GM12878 (cell line): Measurements from ENCODE around the gene MRPL37. TPM values are rescaled to one million over a fixed set of nuclear protein-coding genes. Genes with fewer than 3 reads are reported as not detected.

Experiments
- ATAC-seq: fragments of 200-7000 bp; cut with Tn5 transposase; 3 replicates; pipeline ENCODE4 v1.9.1; 2020; ENCODE audit warnings: mild to moderate bottlenecking, moderate library complexity
- BruUV-seq: library from RNA; stranded (reverse); fragments of 400-500 nt; replicated peaks from 2 replicates; lab custom pipeline; 2021; lab: Mats Ljungman, UMichigan
- CTCF ChIA-PET: fragments of 300-600 bp; sonication (Branson Sonifier 250); formaldehyde crosslinking; extraction: SDS; loops from one replicate; lab custom pipeline; 2021; ENCODE audit warnings: inconsistent platforms; lab: Yijun Ruan, JAX
- POLR2A ChIA-PET: fragments of 350-600 bp; formaldehyde crosslinking; extraction: SDS; loops from one replicate; lab custom pipeline; 2021; ENCODE audit warnings: inconsistent platforms; lab: Charles Lee
- RAD21 ChIA-PET: fragments of 300-600 bp; sonication (Branson Sonifier 250); formaldehyde crosslinking; loops from one replicate; lab custom pipeline; 2023; ENCODE audit warnings: antibody characterized with exemption; ENCODE audit not compliant: unreplicated experiment; lab: Charles Lee
- SMC1A ChIA-PET: fragments of 300-600 bp; sonication (Branson Sonifier 250); formaldehyde crosslinking; loops from one replicate; lab custom pipeline; 2023; ENCODE audit not compliant: unreplicated experiment, uncharacterized antibody; lab: Charles Lee
- DNase-seq: peaks from one replicate; pipeline ENCODE4 v3.0.0-alpha.2; 2011; ENCODE audit warnings: low read depth, low spot score
- FAIRE-seq: peaks from 3 replicates; lab custom pipeline; 2011; peaks lifted over from hg19 to GRCh38; lab: Jason Lieb, UNC
- H2AFZ ChIP-seq: 2 replicates; pipeline ENCODE4 v1.6.0; 2011; ENCODE audit warnings: low read depth, low read length, control low read depth; ENCODE audit not compliant: control insufficient read depth
- H3K27ac ChIP-seq: 2 replicates; pipeline ENCODE4 v1.5.1; 2011; ENCODE audit warnings: control low read depth; ENCODE audit not compliant: control insufficient read depth, insufficient read depth
- H3K27me3 ChIP-seq, 2 experiments: replicated peaks in 1 of 2; 2 replicates each; pipeline versions ENCODE4 v1.6.0 to v1.6.1; 2011; ENCODE audit warnings: low read length in 1 of 2; ENCODE audit not compliant: control insufficient read depth in 2 of 2, insufficient read depth in 2 of 2
- H3K36me3 ChIP-seq, 2 experiments: 2 replicates each; pipeline ENCODE4 v1.5.1; 2011; ENCODE audit warnings: low read length in 1 of 2; ENCODE audit not compliant: control insufficient read depth in 2 of 2, insufficient read depth in 2 of 2
- H3K4me1 ChIP-seq: 2 replicates; pipeline ENCODE4 v1.6.1; 2011; ENCODE audit warnings: mild to moderate bottlenecking, low read length, moderate library complexity, mixed read lengths; ENCODE audit not compliant: control insufficient read depth, insufficient read depth
- H3K4me2 ChIP-seq: 2 replicates; pipeline ENCODE4 v1.6.0; 2011; ENCODE audit warnings: control low read depth; ENCODE audit not compliant: control insufficient read depth, insufficient read depth
- H3K4me3 ChIP-seq: fragments of 200-600 bp; sonication (generic); 2 replicates; pipeline ENCODE4 v1.5.1; 2016
- H3K79me2 ChIP-seq: 2 replicates; pipeline ENCODE4 v1.6.0; 2011; ENCODE audit warnings: low read length; ENCODE audit not compliant: control insufficient read depth, insufficient read depth
- H3K9ac ChIP-seq: 2 replicates; pipeline ENCODE4 v1.8.0; 2011; ENCODE audit warnings: low read length, control low read depth, mixed read lengths; ENCODE audit not compliant: control insufficient read depth, insufficient read depth
- H3K9me3 ChIP-seq: replicated peaks from 3 replicates; pipeline ENCODE4 v1.5.1; 2011; ENCODE audit warnings: mild to moderate bottlenecking, low read length; ENCODE audit not compliant: control insufficient read depth, insufficient read depth
- H4K20me1 ChIP-seq: 2 replicates; pipeline ENCODE4 v1.6.0; 2011; ENCODE audit not compliant: control insufficient read depth, insufficient read depth
- CHD2 ChIP-seq: IDR thresholded peaks from 2 replicates; pipeline ENCODE4 v1.6.1; 2011; ENCODE audit warnings: low read depth, low read length, improper control_type of control experiment, borderline replicate concordance
- MAX ChIP-seq: IDR thresholded peaks from 2 replicates; pipeline ENCODE4 v1.6.1; 2012; ENCODE audit warnings: low read depth, low read length, improper control_type of control experiment
- POLR2A ChIP-seq: IDR thresholded peaks from 2 replicates; pipeline ENCODE4 v1.6.1; 2011; ENCODE audit warnings: low read depth, mild to moderate bottlenecking, low read length
- POU2F2 ChIP-seq: IDR thresholded peaks from 3 replicates; pipeline ENCODE4 v1.6.1; 2011; ENCODE audit warnings: low read depth, mild to moderate bottlenecking, low read length, borderline replicate concordance
- RUNX3 ChIP-seq: IDR thresholded peaks from 2 replicates; pipeline ENCODE4 v1.6.1; 2012; ENCODE audit warnings: low read length, inconsistent platforms
- SPI1 ChIP-seq: IDR thresholded peaks from 2 replicates; pipeline ENCODE4 v1.6.1; 2011; ENCODE audit warnings: low read depth, mild to moderate bottlenecking, low read length, moderate library complexity, borderline replicate concordance; ENCODE audit not compliant: insufficient read depth
- TCF7 ChIP-seq: IDR thresholded peaks from 2 replicates; pipeline ENCODE4 v1.6.1; 2014; ENCODE audit warnings: antibody characterized with exemption, borderline replicate concordance
- WGBS: methylation state at CpG from one replicate; pipeline ENCODE4 v1.1.6; 2016; ENCODE audit warnings: low lambda C conversion rate; ENCODE audit not compliant: insufficient replicate concordance, insufficient coverage; ENCODE audit errors: missing lambda C conversion rate; 5-methylcytosine and 5-hydroxymethylcytosine counted together
- in situ Hi-C: fragments of 300-500 bp; cut with MboI; formaldehyde crosslinking; loops from 9 replicates; pipeline ENCODE4 v1.14.3; 2018; ENCODE audit warnings: mixed read lengths
- intact Hi-C: fragments of 100-400 bp; cut with micrococcal nuclease; formaldehyde crosslinking; loops from one replicate; pipeline ENCODE4 v1.14.2; 2022; ENCODE audit not compliant: unreplicated experiment
- polyA plus RNA-seq, 11 experiments: library from polyadenylated mRNA; depleted of rRNA in 4 of 11; unstranded in 6 of 11; stranded (reverse) in 5 of 11; fragments of >200 nt; fragmentation: Nextera tagmentation in 4 of 11; fragmentation: Illumina TruSeq in 1 of 11; extraction: Ambion mirVana in 4 of 11; extraction: Trizol in 1 of 11; gene quantifications; 1 replicate in 1 of 11; 2 replicates in 10 of 11; pipeline versions ENCODE4 v1.2.1 to v1.2.3, GENCODE V29; 2011 to 2016; ENCODE audit warnings: inconsistent platforms in 2 of 11, missing spikeins in 2 of 11, low read depth in 1 of 11
- total RNA-seq, 4 experiments: library from RNA; depleted of rRNA in 3 of 4; stranded (reverse); fragments of >200 nt in 3 of 4; fragmentation: Illumina TruSeq in 1 of 4; extraction: Trizol in 1 of 4; gene quantifications; 2 replicates each; pipeline versions ENCODE4 v1.2.1 to v1.2.3, GENCODE V29; 2013 to 2021

The MRPL37 gene
- total and polyA plus RNA-seq, 10 of the 15 experiments (the other 5 are each of a cell fraction or from before 2014, with no cell fraction given), result 41.4 to 217 (median 159) TPM

DNA sequence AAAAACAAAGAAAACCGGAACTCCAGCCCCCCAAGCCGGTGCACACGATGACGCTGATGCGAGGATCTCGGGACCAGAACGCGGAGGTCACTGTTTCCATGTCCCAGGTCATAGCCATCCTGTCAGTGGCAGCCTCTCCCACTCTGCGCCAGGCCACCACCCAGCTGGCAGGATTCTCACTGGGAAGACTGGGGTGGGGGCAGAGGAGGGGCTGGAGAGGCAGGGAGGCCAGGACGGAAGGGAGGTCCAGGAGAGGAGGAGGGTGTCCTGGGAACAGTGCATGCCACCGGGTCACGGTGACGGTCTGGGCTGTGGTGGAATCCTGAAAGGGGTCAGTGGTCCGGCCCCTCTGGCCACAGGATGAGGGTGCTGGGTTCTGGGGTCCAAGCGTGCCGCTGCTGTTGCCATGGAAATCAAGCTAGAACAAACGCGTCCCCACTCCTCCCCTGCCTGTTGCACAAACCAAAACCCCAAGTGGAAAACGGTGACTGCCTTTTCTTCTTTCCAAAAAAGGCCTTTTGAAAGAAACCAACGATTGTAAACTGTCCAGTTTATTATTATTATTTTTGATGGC lies 26.1 kb downstream of the MRPL37 start:
- H3K4me1 ChIP-seq, result no peaks in the 10 kb centered on the region
- CTCF ChIA-PET, result no interaction called here
- H4K20me1 ChIP-seq, result no peaks in the 10 kb centered on the region
- no peak overlapping the region for H3K9ac ChIP-seq
- no peak overlapping the region for H3K4me3 ChIP-seq
- H3K27ac ChIP-seq, result no peak overlapping the region
- no peak for FAIRE-seq
- POLR2A ChIA-PET, result no interaction called here
- no peak for DNase-seq
- no peak for ATAC-seq
- no TSS peak for BruUV-seq
- peaks cover 2 to 3% of the 10 kb centered on the region in 2 experiments; a peak in 3 of 4 replicates for H3K36me3 ChIP-seq
- no peaks in the 10 kb centered on the region for H3K79me2 ChIP-seq
- H2AFZ ChIP-seq, result no peak overlapping the region
- WGBS, result 91% methylated on average over 20 of the region's 20 CpGs
- H3K9me3 ChIP-seq, result no peaks in the 10 kb centered on the region
- SMC1A ChIA-PET, result interaction anchor here (0.5 kb wide), 1 partner anchor 167 kb away, joined by 3 read pairs; no protein-coding TSS in a partner anchor
- in situ Hi-C loops, result no loop called here
- intact Hi-C loops, result no loop called here
- no peaks in the 10 kb centered on the region for H3K27me3 ChIP-seq
- no peak for TF ChIP-seq TCF7
- 0 out of 2 replicates have a peak, but pooled peaks have one; percentile 18 for TF ChIP-seq POLR2A
- no peak for TF ChIP-seq CHD2
- no peak for TF ChIP-seq SPI1
- RAD21 ChIA-PET, result no interaction called here
- H3K4me2 ChIP-seq, result no peak overlapping the region

DNA sequence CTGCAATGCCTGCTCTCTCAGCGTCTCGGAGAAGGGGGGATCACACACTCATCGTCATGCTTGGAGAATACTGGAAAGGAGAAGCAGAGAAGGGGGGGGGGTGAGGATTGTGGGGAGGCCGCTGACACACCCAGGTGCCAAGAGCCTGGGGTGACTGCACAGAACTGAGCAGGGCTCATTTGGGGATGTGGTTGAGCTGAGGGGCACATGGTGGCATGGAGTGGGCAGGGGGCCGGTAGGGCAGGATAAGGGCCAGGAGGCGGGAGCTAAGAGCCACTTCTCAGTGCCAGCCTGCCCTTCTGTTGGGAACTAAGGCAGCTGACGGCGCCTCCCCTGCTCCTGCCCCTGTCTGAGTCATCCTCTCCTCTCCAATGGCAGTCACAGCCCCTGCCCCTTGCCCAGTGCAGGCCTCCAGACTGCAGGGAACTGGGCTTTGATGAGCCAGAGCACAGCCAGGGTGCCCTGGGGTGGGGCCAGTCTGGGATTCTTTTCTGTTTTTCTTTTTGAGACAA lies 27.2 kb downstream of the MRPL37 start:
- H3K27ac ChIP-seq, result no peak overlapping the region
- FAIRE-seq (no peak), ATAC-seq (no peak), DNase-seq (no peak)
- BruUV-seq, result no TSS peak
- H3K36me3 ChIP-seq, result peaks cover 2 to 3% of the 10 kb centered on the region in 2 experiments; a peak in 3 of 4 replicates
- CTCF ChIA-PET, result no interaction called here
- SMC1A ChIA-PET, result no interaction called here
- H3K9ac ChIP-seq, result no peak overlapping the region
- H4K20me1 ChIP-seq, result no peaks in the 10 kb centered on the region
- no peaks in the 10 kb centered on the region for H3K4me1 ChIP-seq
- in situ Hi-C loops, result no loop called here
- TF ChIP-seq POLR2A, result peak; percentile 15; the same call in 1 of the 2 replicates
- TF ChIP-seq RUNX3, result no peak
- TF ChIP-seq POU2F2, result no peak
- TF ChIP-seq MAX, result no peak
- intact Hi-C loops, result no loop called here
- WGBS, result 83% methylated on average over 8 of the region's 8 CpGs
- POLR2A ChIA-PET, result no interaction called here
- RAD21 ChIA-PET, result no interaction called here
- H3K27me3 ChIP-seq, result no peaks in the 10 kb centered on the region
- no peaks in the 10 kb centered on the region for H3K79me2 ChIP-seq
- H3K4me3 ChIP-seq, result no peak overlapping the region
- H2AFZ ChIP-seq, result no peak overlapping the region
- H3K9me3 ChIP-seq, result no peaks in the 10 kb centered on the region
- H3K4me2 ChIP-seq, result no peak overlapping the region
